Activated naive CD4-positive, alpha-beta T cell treated with anti-CD3 and anti-CD28 coated beads for 36 hours (primary cell): ENCODE results near the gene NPSR1. TPM values are rescaled to one million over a fixed set of nuclear protein-coding genes. Genes with fewer than 3 reads are reported as not detected.

Source experiments
- CTCF ChIA-PET: fragments of 350-600 bp; sonication (Branson Sonifier 250); formaldehyde crosslinking; loops from one replicate; lab custom pipeline; 2021; ENCODE audit warnings: antibody characterized with exemption; lab: Charles Lee
- DNase-seq: peaks from one replicate; pipeline ENCODE4 v3.0.0-alpha.2; 2020
- H3K27ac Mint-ChIP-seq: one replicate; pipeline ENCODE4 v1.8.0; 2021; ENCODE audit warnings: mild to moderate bottlenecking, mixed read lengths
- H3K27me3 Mint-ChIP-seq: one replicate; pipeline ENCODE4 v1.8.0; 2021; ENCODE audit warnings: low read depth, mixed read lengths
- H3K36me3 Mint-ChIP-seq: one replicate; pipeline ENCODE4 v1.8.0; 2021; ENCODE audit warnings: low read depth, mixed read lengths
- H3K4me1 Mint-ChIP-seq: one replicate; pipeline ENCODE4 v1.8.0; 2021; ENCODE audit warnings: low read depth, mixed read lengths
- H3K4me3 Mint-ChIP-seq: one replicate; pipeline ENCODE4 v1.8.0; 2021; ENCODE audit warnings: mild to moderate bottlenecking, moderate library complexity, mixed read lengths
- H3K9me3 Mint-ChIP-seq: one replicate; pipeline ENCODE4 v1.8.0; 2021; ENCODE audit warnings: mixed read lengths
- intact Hi-C: fragments of 100-400 bp; cut with micrococcal nuclease; formaldehyde crosslinking; loops from one replicate; pipeline ENCODE4 v1.15.1; 2023
- total RNA-seq, 2 experiments: library from RNA; stranded (reverse); gene quantifications; one replicate each; pipeline ENCODE4 v1.2.3, GENCODE V29; 2021

NPSR1 gene
- total RNA-seq, 2 experiments from 2014 or later = not detected

- H3K27ac Mint-ChIP-seq = no peak overlapping the region
- DNase-seq = no peak
- H3K4me3 Mint-ChIP-seq = no peak overlapping the region
- no peaks in the 10 kb centered on the region for H3K36me3 Mint-ChIP-seq
- H3K27me3 Mint-ChIP-seq = no peaks in the 10 kb centered on the region
- H3K4me1 Mint-ChIP-seq = peaks cover 15% of the 10 kb centered on the region
- intact Hi-C loops = loop anchor here (10.0 kb wide), 1 partner anchor 399 kb away; no protein-coding TSS in a partner anchor
- CTCF ChIA-PET = interaction anchor here (0.8 to 1.0 kb wide), 2 partner anchors 28 to 48 kb away, joined by 3 to 4 read pairs; no protein-coding TSS in a partner anchor
- no peaks in the 10 kb centered on the region for H3K9me3 Mint-ChIP-seq
These were observed 66.0 kb downstream of the NPSR1 start for GRCh38 chr7:34723866-34724490.

GRCh38 chr7:34726221-34726620 lies 68.2 kb downstream of the NPSR1 start:
- H3K36me3 Mint-ChIP-seq = no peaks in the 10 kb centered on the region
- no peak overlapping the region for H3K27ac Mint-ChIP-seq
- intact Hi-C loops = loop anchor here (10.0 kb wide), 1 partner anchor 401 kb away; no protein-coding TSS in a partner anchor
- H3K9me3 Mint-ChIP-seq = no peaks in the 10 kb centered on the region
- H3K27me3 Mint-ChIP-seq = no peaks in the 10 kb centered on the region
- DNase-seq = no peak
- CTCF ChIA-PET = no interaction called here
- peaks cover 15% of the 10 kb centered on the region for H3K4me1 Mint-ChIP-seq
- H3K4me3 Mint-ChIP-seq = no peak overlapping the region

- no peaks in the 10 kb centered on the region for H3K36me3 Mint-ChIP-seq
- H3K4me3 Mint-ChIP-seq = no peak overlapping the region
- H3K27ac Mint-ChIP-seq = no peak overlapping the region
- H3K9me3 Mint-ChIP-seq = no peaks in the 10 kb centered on the region
- peaks cover 2% of the 10 kb centered on the region for H3K27me3 Mint-ChIP-seq
- DNase-seq = no peak
- CTCF ChIA-PET = no interaction called here
- H3K4me1 Mint-ChIP-seq = peaks cover 13% of the 10 kb centered on the region
- intact Hi-C loops = loop anchor here (10.0 kb wide), 1 partner anchor 403 kb away; no protein-coding TSS in a partner anchor
These were observed 69.5 kb downstream of the NPSR1 start for GRCh38 chr7:34727464-34727995.

- Mint-ChIP-seq H3K36me3 (no peaks in the 10 kb centered on the region), H3K27me3 (peaks cover 2% of the 10 kb centered on the region), H3K27ac (no peak overlapping the region), H3K4me1 (peaks cover 11% of the 10 kb centered on the region), H3K9me3 (no peaks in the 10 kb centered on the region), H3K4me3 (no peak overlapping the region)
- CTCF ChIA-PET = no interaction called here
- intact Hi-C loops = loop anchor here (10.0 kb wide), 1 partner anchor 403 kb away; no protein-coding TSS in a partner anchor
- DNase-seq = no peak
These were observed 70.1 kb downstream of the NPSR1 start for GRCh38 chr7:34728156-34728555.

GRCh38 chr7:34734771-34735170 lies 76.8 kb downstream of the NPSR1 start:
- Mint-ChIP-seq H3K4me3 (no peak overlapping the region), H3K27me3 (peaks cover 7% of the 10 kb centered on the region), H3K9me3 (no peaks in the 10 kb centered on the region), H3K4me1 (no peaks in the 10 kb centered on the region), H3K27ac (no peak overlapping the region), H3K36me3 (no peaks in the 10 kb centered on the region)
- intact Hi-C loops = no loop called here
- CTCF ChIA-PET = no interaction called here
- no peak for DNase-seq

GRCh38 chr7:34735526-34735925 lies 77.5 kb downstream of the NPSR1 start:
- H3K36me3 Mint-ChIP-seq = no peaks in the 10 kb centered on the region
- peaks cover 7% of the 10 kb centered on the region for H3K27me3 Mint-ChIP-seq
- H3K9me3 Mint-ChIP-seq = no peaks in the 10 kb centered on the region
- H3K4me3 Mint-ChIP-seq = no peak overlapping the region
- intact Hi-C loops = no loop called here
- H3K27ac Mint-ChIP-seq = no peak overlapping the region
- CTCF ChIA-PET = no interaction called here
- no peaks in the 10 kb centered on the region for H3K4me1 Mint-ChIP-seq
- no peak for DNase-seq

GRCh38 chr7:34739651-34740300 lies 81.8 kb downstream of the NPSR1 start:
- Mint-ChIP-seq H3K27ac (no peak overlapping the region), H3K36me3 (peaks cover 2% of the 10 kb centered on the region), H3K27me3 (peaks cover 18% of the 10 kb centered on the region), H3K9me3 (peaks cover 2% of the 10 kb centered on the region), H3K4me3 (no peak overlapping the region), H3K4me1 (no peaks in the 10 kb centered on the region)
- CTCF ChIA-PET = no interaction called here
- intact Hi-C loops = no loop called here
- no peak for DNase-seq

GRCh38 chr7:34740840-34741239 lies 82.8 kb downstream of the NPSR1 start:
- H3K27ac Mint-ChIP-seq = no peak overlapping the region
- H3K4me3 Mint-ChIP-seq = no peak overlapping the region
- H3K4me1 Mint-ChIP-seq = no peaks in the 10 kb centered on the region
- H3K36me3 Mint-ChIP-seq = peaks cover 2% of the 10 kb centered on the region
- H3K27me3 Mint-ChIP-seq = peaks cover 18% of the 10 kb centered on the region
- DNase-seq = no peak
- peaks cover 2% of the 10 kb centered on the region for H3K9me3 Mint-ChIP-seq
- intact Hi-C loops = no loop called here
- CTCF ChIA-PET = no interaction called here

GRCh38 chr7:34747176-34747781 lies 89.3 kb downstream of the NPSR1 start:
- H3K4me1 Mint-ChIP-seq = no peaks in the 10 kb centered on the region
- no peak overlapping the region for H3K27ac Mint-ChIP-seq
- H3K36me3 Mint-ChIP-seq = peaks cover 2% of the 10 kb centered on the region
- H3K4me3 Mint-ChIP-seq = no peak overlapping the region
- peaks cover 2% of the 10 kb centered on the region for H3K9me3 Mint-ChIP-seq
- intact Hi-C loops = no loop called here
- no peak for DNase-seq
- peaks cover 16% of the 10 kb centered on the region for H3K27me3 Mint-ChIP-seq
- CTCF ChIA-PET = no interaction called here

GRCh38 chr7:34747867-34748727 lies 90.1 kb downstream of the NPSR1 start:
- H3K4me1 Mint-ChIP-seq = no peaks in the 10 kb centered on the region
- H3K4me3 Mint-ChIP-seq = no peak overlapping the region
- H3K9me3 Mint-ChIP-seq = peaks cover under 1% of the 10 kb centered on the region
- H3K36me3 Mint-ChIP-seq = peaks cover 1% of the 10 kb centered on the region
- CTCF ChIA-PET = interaction anchor here (0.7 kb wide), 1 partner anchor 9 kb away, joined by 3 read pairs; no protein-coding TSS in a partner anchor
- no peak overlapping the region for H3K27ac Mint-ChIP-seq
- intact Hi-C loops = no loop called here
- H3K27me3 Mint-ChIP-seq = peaks cover 11% of the 10 kb centered on the region
- no peak for DNase-seq

- H3K27me3 Mint-ChIP-seq = peaks cover 7% of the 10 kb centered on the region
- no peak overlapping the region for H3K27ac Mint-ChIP-seq
- intact Hi-C loops = no loop called here
- no peak overlapping the region for H3K4me3 Mint-ChIP-seq
- CTCF ChIA-PET = no interaction called here
- DNase-seq = no peak
- H3K4me1 Mint-ChIP-seq = no peaks in the 10 kb centered on the region
- H3K36me3 Mint-ChIP-seq = no peaks in the 10 kb centered on the region
- H3K9me3 Mint-ChIP-seq = no peaks in the 10 kb centered on the region
These were observed 90.7 kb downstream of the NPSR1 start for GRCh38 chr7:34748728-34749089.

- CTCF ChIA-PET = no interaction called here
- no peaks in the 10 kb centered on the region for H3K4me1 Mint-ChIP-seq
These were observed 91.4 kb downstream of the NPSR1 start for GRCh38 chr7:34749446-34749845.

More at GRCh38 chr7:34749446-34749845, 91.4 kb downstream of the NPSR1 start:
- no peaks in the 10 kb centered on the region for H3K36me3 Mint-ChIP-seq
- no peak overlapping the region for H3K27ac Mint-ChIP-seq
- no peak for DNase-seq
- intact Hi-C loops = no loop called here
- no peaks in the 10 kb centered on the region for H3K9me3 Mint-ChIP-seq
- H3K27me3 Mint-ChIP-seq = peaks cover 5% of the 10 kb centered on the region
- H3K4me3 Mint-ChIP-seq = no peak overlapping the region
